ENCODE measurements around the gene FCER1G.

- TF ChIP-seq CTCF (IDR thresholded peaks at IDR 0.05; ENCODE audit: poor library complexity) (no peak), EZH2 (IDR thresholded peaks at IDR 0.05; ENCODE audit: borderline replicate concordance) (no peak)
Measured at GRCh38 chr1:161259345-161259702, 44.2 kb downstream of the FCER1G start.

All from hepatocyte (in vitro differentiated cells).